ENCODE results near the gene SOX5.

SOX5 gene

GRCh38 chr12:23817345-23817744, 132.1 kb downstream of the SOX5 start:
- Mint-ChIP-seq H3K27me3 (ENCODE audit: low read depth, poor library complexity) (no peaks in the 10 kb centered on the region), H3K4me1 (peaks cover 16% of the 10 kb centered on the region), H3K27ac (no peak overlapping the region), H3K4me3 (no peak overlapping the region), H3K9me3 (peaks cover 10% of the 10 kb centered on the region), H3K36me3 (ENCODE audit: low read depth) (no peaks in the 10 kb centered on the region)
- TF ChIP-seq CTCF (IDR thresholded peaks at IDR 0.05): no peak
- DNase-seq: no peak

DNA sequence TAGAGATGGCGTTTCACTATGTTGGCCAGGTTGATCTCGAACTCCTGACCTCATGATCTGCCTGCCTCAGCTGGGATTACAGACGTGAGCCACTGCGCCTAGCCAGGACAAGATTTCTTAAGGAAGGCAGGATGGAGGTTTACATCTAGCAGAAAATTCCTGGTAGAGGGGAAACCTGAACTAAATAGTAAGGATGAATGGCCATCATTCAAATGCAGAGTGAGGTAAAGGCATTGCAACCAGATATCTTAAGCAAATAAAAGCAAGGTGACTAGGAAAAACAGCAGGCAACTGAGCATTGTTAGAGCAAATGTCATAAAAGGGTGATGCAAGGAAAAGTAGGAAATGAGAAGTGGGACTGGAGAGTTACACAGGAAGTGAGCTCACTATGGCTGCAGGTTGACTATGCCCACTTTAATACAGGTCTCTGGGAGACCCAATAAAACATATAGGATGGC, 133.0 kb downstream of the SOX5 start:
- Mint-ChIP-seq H3K27ac (peak overlapping the region; percentile 23), H3K27me3 (ENCODE audit: low read depth, poor library complexity) (no peaks in the 10 kb centered on the region), H3K4me3 (no peak overlapping the region), H3K4me1 (peaks cover 16% of the 10 kb centered on the region), H3K36me3 (ENCODE audit: low read depth) (no peaks in the 10 kb centered on the region), H3K9me3 (peaks cover 5% of the 10 kb centered on the region)
- no peak for TF ChIP-seq CTCF (IDR thresholded peaks at IDR 0.05)
- DNase-seq: no peak

- Mint-ChIP-seq H3K4me3 (no peak overlapping the region), H3K27me3 (ENCODE audit: low read depth, poor library complexity) (no peaks in the 10 kb centered on the region), H3K9me3 (no peaks in the 10 kb centered on the region), H3K36me3 (ENCODE audit: low read depth) (no peaks in the 10 kb centered on the region), H3K4me1 (peaks cover 16% of the 10 kb centered on the region), H3K27ac (no peak overlapping the region)
- DNase-seq: no peak
- no peak for TF ChIP-seq CTCF (IDR thresholded peaks at IDR 0.05)
Observed at GRCh38 chr12:23815810-23816209, 133.7 kb downstream of the SOX5 start.

- Mint-ChIP-seq H3K36me3 (ENCODE audit: low read depth) (no peaks in the 10 kb centered on the region), H3K4me1 (peaks cover 16% of the 10 kb centered on the region), H3K9me3 (no peaks in the 10 kb centered on the region), H3K4me3 (no peak overlapping the region), H3K27ac (no peak overlapping the region), H3K27me3 (ENCODE audit: low read depth, poor library complexity) (no peaks in the 10 kb centered on the region)
- no peak for TF ChIP-seq CTCF (IDR thresholded peaks at IDR 0.05)
- DNase-seq: no peak
Observed at GRCh38 chr12:23813206-23813605, 136.3 kb downstream of the SOX5 start.

DNA sequence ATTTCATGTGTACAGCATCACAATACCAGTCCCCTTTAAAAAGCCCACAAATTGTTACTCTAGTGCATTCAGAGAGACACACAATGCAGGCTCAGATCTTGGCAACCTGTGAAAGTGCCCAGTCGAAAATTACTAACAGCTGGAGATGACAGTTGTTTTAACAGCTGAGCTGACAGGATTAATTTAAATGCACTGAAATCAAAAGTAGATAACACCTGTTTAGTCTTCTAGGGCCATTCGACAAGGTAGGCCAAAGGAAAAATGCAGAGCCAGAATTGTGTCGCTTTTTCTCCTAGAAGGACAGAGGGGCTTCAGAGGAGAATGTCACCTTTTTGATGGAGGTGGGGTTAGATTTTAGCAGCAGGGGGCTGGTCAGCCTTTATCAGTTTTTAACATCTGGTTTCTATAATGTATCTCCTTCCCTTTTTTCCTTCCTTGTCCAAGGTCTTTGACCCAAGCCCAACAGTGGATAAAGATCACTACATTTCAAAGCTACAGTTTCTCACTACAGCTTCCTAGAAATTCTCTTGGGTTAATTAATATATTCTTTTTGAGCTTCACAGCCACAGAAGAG, 139.1 kb downstream of the SOX5 start:
- DNase-seq: no peak
- H3K27me3 Mint-ChIP-seq (ENCODE audit: low read depth, poor library complexity): no peaks in the 10 kb centered on the region
- H3K27ac Mint-ChIP-seq: peak overlapping the region; percentile 1
- peaks cover 9% of the 10 kb centered on the region for H3K4me1 Mint-ChIP-seq
- no peaks in the 10 kb centered on the region for H3K9me3 Mint-ChIP-seq
- no peak overlapping the region for H3K4me3 Mint-ChIP-seq
- no peaks in the 10 kb centered on the region for H3K36me3 Mint-ChIP-seq (ENCODE audit: low read depth)
- no peak for TF ChIP-seq CTCF (IDR thresholded peaks at IDR 0.05)

DNA sequence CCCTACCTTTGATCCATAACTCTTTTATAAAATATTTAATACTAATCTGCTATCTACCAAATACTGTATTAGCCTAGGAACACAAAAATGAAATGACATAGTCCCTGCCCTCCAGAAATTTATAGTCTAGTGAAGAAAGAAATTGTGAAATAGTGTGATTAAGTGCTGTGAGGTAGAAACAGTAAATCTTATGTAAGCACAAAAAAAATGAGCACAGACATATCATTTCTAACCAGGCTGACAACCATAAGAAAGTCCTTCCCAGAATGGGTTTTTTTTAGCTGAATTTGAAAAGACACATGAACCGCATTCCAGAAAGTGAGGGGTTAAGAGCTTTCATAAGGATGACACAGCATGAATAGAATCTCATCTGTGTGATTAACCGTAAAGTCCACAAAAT, 145.9 kb downstream of the SOX5 start:
- H3K4me3 Mint-ChIP-seq: no peak overlapping the region
- H3K27me3 Mint-ChIP-seq (ENCODE audit: low read depth, poor library complexity): no peaks in the 10 kb centered on the region
- DNase-seq: no peak
- no peaks in the 10 kb centered on the region for H3K36me3 Mint-ChIP-seq (ENCODE audit: low read depth)
- H3K27ac Mint-ChIP-seq: no peak overlapping the region
- H3K4me1 Mint-ChIP-seq: no peaks in the 10 kb centered on the region
- H3K9me3 Mint-ChIP-seq: no peaks in the 10 kb centered on the region
- no peak for TF ChIP-seq CTCF (IDR thresholded peaks at IDR 0.05)

Measured in nephron progenitor cell (in vitro differentiated cells).